Tibial artery (tissue), 4 donors: ENCODE results near the gene TSSK3.
"Not testable (repeated sequence)": the region's sequence is repeated elsewhere in the genome, so short reads cannot be mapped to it uniquely, and the experiment has no call there.

Experiments
- DNase-seq, 2 donors: peaks; one replicate each; pipeline ENCODE4 v3.0.0-alpha.2; 2019
- H3K27ac ChIP-seq, 2 donors: fragments of 200-600 bp; sonication (generic) in 1 of 2; 1 replicate in 1 of 2; 2 replicates in 1 of 2; pipeline ENCODE4 v1.5.1; 2018 to 2019; ENCODE audit warnings: mild to moderate bottlenecking in 1 of 2
- H3K27me3 ChIP-seq, 2 donors: fragments of 200-600 bp; sonication (generic) in 1 of 2; one replicate each; pipeline versions ENCODE4 v1.5.1 to v1.6.0; 2016 to 2019
- H3K36me3 ChIP-seq, 3 donors: fragments of 200-600 bp; sonication (generic) in 2 of 3; one replicate each; pipeline ENCODE4 v1.5.1; 2016 to 2019; ENCODE audit warnings: mild to moderate bottlenecking in 2 of 3
- H3K4me1 ChIP-seq, 4 donors: fragments of 200-600 bp; sonication (generic) in 2 of 4; 1 replicate in 3 of 4; 2 replicates in 1 of 4; pipeline ENCODE4 v1.5.1; 2016 to 2019
- H3K4me3 ChIP-seq, 2 donors: fragments of 200-600 bp; sonication (generic) in 1 of 2; 1 replicate in 1 of 2; 2 replicates in 1 of 2; pipeline ENCODE4 v1.5.1; 2018 to 2019; ENCODE audit warnings: mild to moderate bottlenecking in 2 of 2
- H3K9me3 ChIP-seq, 3 donors: fragments of 200-600 bp; sonication (generic) in 1 of 3; one replicate each; pipeline ENCODE4 v1.5.1; 2016 to 2019
- CTCF ChIP-seq, 2 experiments: fragments of 200-600 bp in 1 of 2; fragments of 450-650 bp in 1 of 2; IDR thresholded peaks; one replicate each; pipeline ENCODE4 v1.5.1; 2017 to 2019; ENCODE audit warnings: antibody characterized with exemption in 2 of 2, mild to moderate bottlenecking in 1 of 2, moderate library complexity in 1 of 2
- intact Hi-C: fragments of 100-400 bp; cut with DNase I; formaldehyde crosslinking; loops from one replicate; pipeline ENCODE4 v1.15.0; 2023; ENCODE audit warnings: low total_unique reads

The TSSK3 gene

GRCh38 chr1:32353886-32354570 lies 8.3 kb upstream of the TSSK3 start:
- TF ChIP-seq CTCF (IDR thresholded peaks at IDR 0.05) = no peak
- Histone ChIP-seq H3K4me3 (no peak overlapping the region), H3K27me3 (no peaks in the 10 kb centered on the region), H3K4me1 (peaks cover 0 to 21% (median 20%) of the 10 kb centered on the region in 4 donors), H3K36me3 (no peaks in the 10 kb centered on the region), H3K9me3 (no peaks in the 10 kb centered on the region), H3K27ac (peak overlapping the region; percentile 16 to 18)
- intact Hi-C loops = loop anchor here (5.0 kb wide), 1 partner anchor 152 kb away; the partner anchor contains the start of gene CCDC28B
- DNase-seq = peak in 1 of 2 donors; percentile 70

- H3K4me1 ChIP-seq = peaks cover 0 to 21% (median 20%) of the 10 kb centered on the region in 4 donors
- H3K4me3 ChIP-seq, H3K36me3 ChIP-seq, H3K9me3 ChIP-seq, DNase-seq, H3K27me3 ChIP-seq, H3K27ac ChIP-seq, intact Hi-C loops: not testable (repeated sequence)
Measured at GRCh38 chr1:32355778-32356177, 6.6 kb upstream of the TSSK3 start.

- no peak for TF ChIP-seq CTCF (IDR thresholded peaks at IDR 0.05)
- Histone ChIP-seq H3K36me3 (no peaks in the 10 kb centered on the region), H3K27ac (no peak overlapping the region), H3K4me1 (peaks cover 0 to 22% (median 22%) of the 10 kb centered on the region in 4 donors), H3K9me3 (no peaks in the 10 kb centered on the region), H3K27me3 (no peaks in the 10 kb centered on the region), H3K4me3 (no peak overlapping the region)
- no peak for DNase-seq
- intact Hi-C loops = no loop called here
Measured at GRCh38 chr1:32356478-32356877, 5.9 kb upstream of the TSSK3 start.

GRCh38 chr1:32357614-32358013 lies 4.7 kb upstream of the TSSK3 start:
- H3K27ac ChIP-seq = no peak overlapping the region

GRCh38 chr1:32358435-32358834 lies 3.9 kb upstream of the TSSK3 start:
- TF ChIP-seq CTCF (IDR thresholded peaks at IDR 0.05) = no peak
- no peak for DNase-seq
- no peak overlapping the region for H3K27ac ChIP-seq
- H3K27me3 ChIP-seq = no peaks in the 10 kb centered on the region
- H3K36me3 ChIP-seq = peaks cover 1 to 6% (median 3%) of the 10 kb centered on the region in 3 donors
- peaks cover 0 to 20% (median 20%) of the 10 kb centered on the region in 4 donors for H3K4me1 ChIP-seq
- intact Hi-C loops = no loop called here
- no peak overlapping the region for H3K4me3 ChIP-seq
- H3K9me3 ChIP-seq = no peaks in the 10 kb centered on the region

More at GRCh38 chr1:32357614-32358013, 4.7 kb upstream of the TSSK3 start:
- DNase-seq = no peak
- Histone ChIP-seq H3K9me3 (no peaks in the 10 kb centered on the region), H3K4me1 (peaks cover 0 to 28% (median 25%) of the 10 kb centered on the region in 4 donors), H3K36me3 (no peaks in the 10 kb centered on the region), H3K27me3 (no peaks in the 10 kb centered on the region), H3K4me3 (no peak overlapping the region)
- intact Hi-C loops = no loop called here
- TF ChIP-seq CTCF (IDR thresholded peaks at IDR 0.05) = no peak

- no peak for DNase-seq
- no peak for TF ChIP-seq CTCF (IDR thresholded peaks at IDR 0.05)
- peak overlapping the region; percentile 36 to 54 for H3K4me3 ChIP-seq
- H3K9me3 ChIP-seq = no peaks in the 10 kb centered on the region
- peak overlapping the region; percentile 44 to 56 for H3K27ac ChIP-seq
- H3K27me3 ChIP-seq = no peaks in the 10 kb centered on the region
- H3K4me1 ChIP-seq = peaks cover 0 to 20% (median 14%) of the 10 kb centered on the region in 4 donors
- peaks cover 8 to 32% (median 19%) of the 10 kb centered on the region in 3 donors for H3K36me3 ChIP-seq
- intact Hi-C loops = no loop called here
Measured at GRCh38 chr1:32361308-32361673, 1.0 kb upstream of the TSSK3 start.
